Measurements from ENCODE around the gene CRYBG1.
"Not testable (repeated sequence)": the region's sequence is repeated elsewhere in the genome, so short reads cannot be mapped to it uniquely, and the experiment has no call there.

Gene CRYBG1

GRCh38 chr6:106509420-106510089 is 149.0 kb downstream of the CRYBG1 start:
- no peak for DNase-seq

- no peak for DNase-seq
Measured at GRCh38 chr6:106510090-106510970, 149.8 kb downstream of the CRYBG1 start.

GRCh38 chr6:106511288-106512047 is 151.0 kb downstream of the CRYBG1 start:
- DNase-seq = no peak

- DNase-seq = no peak
Measured at GRCh38 chr6:106512048-106512967, 151.8 kb downstream of the CRYBG1 start.

- no peak for DNase-seq
Measured at GRCh38 chr6:106512968-106513574, 152.6 kb downstream of the CRYBG1 start.

DNA sequence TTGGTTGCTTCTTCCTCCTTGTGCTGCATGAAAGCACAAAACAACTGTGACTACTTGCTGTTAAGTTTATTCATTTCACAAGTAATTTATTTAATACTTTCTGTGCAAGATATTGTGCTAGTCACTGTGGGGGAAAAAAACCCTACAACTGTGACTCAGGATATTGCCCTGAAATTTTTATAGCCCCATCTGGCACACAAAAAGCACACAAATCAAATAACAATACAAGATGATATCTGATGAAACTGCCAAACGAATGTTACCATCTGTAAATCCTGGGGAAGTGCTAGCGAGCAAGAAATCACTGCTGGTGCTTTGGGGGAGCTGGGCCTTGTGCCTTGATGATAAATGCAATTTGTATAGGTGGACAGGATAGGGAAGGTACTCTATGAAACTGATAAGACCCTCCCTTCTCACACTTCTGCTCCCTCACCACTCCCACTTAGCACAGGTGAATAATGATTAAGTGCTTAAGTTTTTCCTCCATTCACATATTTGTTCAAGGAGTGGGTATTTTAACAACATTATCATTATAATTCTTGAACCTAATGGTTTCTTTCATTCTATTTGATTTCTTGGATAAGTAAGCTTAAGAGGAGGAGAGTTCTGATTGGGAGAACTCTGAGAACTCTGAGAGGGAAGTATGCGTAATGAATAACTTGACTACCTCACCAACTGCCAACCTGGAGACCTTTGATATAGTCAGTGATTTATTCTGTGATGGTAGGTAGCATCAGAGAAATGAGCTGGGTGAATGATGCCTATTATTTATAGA is 153.5 kb downstream of the CRYBG1 start:
- DNase-seq = no peak

- no peak for DNase-seq
Measured at GRCh38 chr6:106514583-106514885, 154.0 kb downstream of the CRYBG1 start.

- DNase-seq = not testable (repeated sequence)
Measured at GRCh38 chr6:106515582-106515981, 155.1 kb downstream of the CRYBG1 start.

GRCh38 chr6:106516616-106517015 is 156.1 kb downstream of the CRYBG1 start:
- DNase-seq = no peak

DNA sequence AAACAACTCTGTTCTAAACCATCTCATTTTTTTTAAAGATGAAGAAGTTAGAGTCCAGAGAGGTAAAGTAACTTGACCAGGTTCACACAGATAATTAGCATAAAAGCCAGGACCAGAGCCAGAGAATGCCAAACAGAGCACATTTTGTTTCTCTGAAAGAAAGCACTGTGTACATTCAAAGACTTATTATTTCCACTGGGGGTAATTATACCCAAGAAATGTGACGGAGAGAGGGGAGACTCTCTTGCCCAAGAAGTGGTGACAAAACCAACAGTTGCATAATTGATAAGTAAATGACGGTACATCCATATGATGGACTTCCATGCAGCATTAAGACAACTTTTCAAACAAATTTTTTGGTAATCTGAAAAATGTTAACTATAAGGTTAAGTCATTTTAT is 157.2 kb downstream of the CRYBG1 start:
- DNase-seq = no peak

GRCh38 chr6:106518748-106519147 is 158.2 kb downstream of the CRYBG1 start:
- no peak for DNase-seq

- no peak for DNase-seq
Measured at GRCh38 chr6:106519460-106520394, 159.2 kb downstream of the CRYBG1 start.

DNA sequence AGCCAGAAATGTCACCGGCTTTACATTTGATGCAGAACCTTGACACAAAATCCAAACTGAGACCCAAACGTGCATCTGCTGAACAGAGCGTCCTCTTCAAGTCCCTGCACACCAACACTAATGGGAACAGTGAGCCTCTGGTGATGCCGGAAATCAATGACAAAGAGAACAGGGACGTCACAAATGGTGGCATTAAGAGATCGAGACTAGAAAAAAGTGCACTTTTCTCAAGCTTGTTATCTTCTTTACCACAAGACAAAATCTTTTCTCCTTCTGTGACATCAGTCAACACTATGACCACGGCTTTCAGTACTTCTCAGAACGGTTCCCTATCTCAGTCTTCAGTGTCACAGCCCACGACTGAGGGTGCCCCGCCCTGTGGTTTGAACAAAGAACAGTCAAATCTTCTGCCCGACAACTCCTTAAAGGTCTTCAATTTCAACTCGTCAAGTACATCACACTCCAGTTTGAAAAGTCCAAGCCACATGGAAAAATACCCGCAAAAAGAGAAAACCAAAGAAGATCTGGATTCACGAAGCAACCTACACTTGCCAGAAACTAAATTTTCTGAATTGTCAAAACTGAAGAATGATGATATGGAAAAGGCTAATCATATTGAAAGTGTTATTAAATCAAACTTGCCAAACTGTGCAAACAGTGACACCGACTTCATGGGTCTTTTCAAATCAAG is 160.3 kb downstream of the CRYBG1 start:
- no peak for DNase-seq

- no peak for DNase-seq
Measured at GRCh38 chr6:106522562-106523250, 162.2 kb downstream of the CRYBG1 start.

GRCh38 chr6:106525107-106525881 is 164.8 kb downstream of the CRYBG1 start:
- no peak for DNase-seq

- DNase-seq = no peak
Measured at GRCh38 chr6:106525882-106526275, 165.4 kb downstream of the CRYBG1 start.

DNA sequence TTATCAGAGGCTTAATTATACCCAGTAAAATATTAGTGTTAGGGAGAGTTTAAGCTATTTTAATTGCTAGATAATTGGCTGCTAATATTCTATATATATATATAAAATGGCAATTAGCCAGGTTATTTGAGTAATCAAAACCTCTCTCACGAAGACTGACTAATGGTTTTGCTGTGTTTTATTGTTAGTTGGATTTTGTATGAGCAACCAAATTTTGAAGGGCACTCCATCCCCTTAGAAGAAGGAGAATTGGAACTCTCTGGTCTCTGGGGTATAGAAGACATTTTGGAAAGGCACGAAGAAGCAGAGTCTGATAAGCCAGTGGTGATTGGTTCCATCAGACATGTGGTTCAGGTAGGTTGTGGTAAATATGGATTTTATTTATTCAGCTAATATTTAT is 166.6 kb downstream of the CRYBG1 start:
- DNase-seq = no peak

GRCh38 chr6:106527979-106528378 is 167.5 kb downstream of the CRYBG1 start:
- DNase-seq = no peak

Data from cerebellar nuclear complex (tissue), 1 donor.